WTC11 (cell line): ENCODE measurements around the gene MRC1. TPM values are rescaled to one million over a fixed set of nuclear protein-coding genes. Genes with fewer than 3 reads are reported as not detected.

Experiments
- ATAC-seq: fragments of 200-7000 bp; cut with Tn5 transposase; 2 replicates; pipeline ENCODE4 v1.10.0; 2021; ENCODE audit warnings: mild to moderate bottlenecking, moderate library complexity
- CTCF ChIA-PET: fragments of 300-600 bp; sonication (Branson Sonifier 250); formaldehyde crosslinking; loops from one replicate; lab custom pipeline; 2021; ENCODE audit warnings: antibody characterized with exemption; lab: Charles Lee
- POLR2A ChIA-PET: fragments of 350-600 bp; sonication (Branson Sonifier 250); formaldehyde crosslinking; loops from one replicate; lab custom pipeline; 2021; ENCODE audit warnings: antibody characterized with exemption; lab: Charles Lee
- DNase-seq: peaks from one replicate; pipeline ENCODE4 v3.0.0; 2021; ENCODE audit warnings: low spot score
- H3K27ac Mint-ChIP-seq: 2 replicates; pipeline ENCODE4 v1.8.0; 2021; ENCODE audit warnings: mixed read lengths
- H3K27me3 Mint-ChIP-seq: 2 replicates; pipeline ENCODE4 v1.8.0; 2021; ENCODE audit warnings: low read depth, mild to moderate bottlenecking, moderate library complexity, mixed read lengths
- H3K36me3 Mint-ChIP-seq: 2 replicates; pipeline ENCODE4 v1.8.0; 2021; ENCODE audit warnings: mixed read lengths
- H3K4me1 Mint-ChIP-seq: 2 replicates; pipeline ENCODE4 v1.8.0; 2022; ENCODE audit warnings: mixed read lengths
- H3K4me3 Mint-ChIP-seq: 2 replicates; pipeline ENCODE4 v1.8.0; 2021; ENCODE audit warnings: mild to moderate bottlenecking, moderate library complexity, mixed read lengths
- H3K9me3 Mint-ChIP-seq: 2 replicates; pipeline ENCODE4 v1.8.0; 2021; ENCODE audit warnings: mixed read lengths
- ARID4B ChIP-seq: sonication (generic); formaldehyde crosslinking; IDR thresholded peaks from 2 replicates; pipeline ENCODE4 v1.8.0; 2023; ENCODE audit warnings: missing genetic modification reagents, mild to moderate bottlenecking, borderline replicate concordance
- E2F1 ChIP-seq: sonication (generic); formaldehyde crosslinking; IDR thresholded peaks from 2 replicates; pipeline ENCODE4 v1.8.0; 2022; ENCODE audit warnings: mild to moderate bottlenecking, missing genetic modification reagents
- E2F4 ChIP-seq: sonication (generic); formaldehyde crosslinking; IDR thresholded peaks from 2 replicates; pipeline ENCODE4 v1.8.1; 2022; ENCODE audit warnings: low read depth, mild to moderate bottlenecking, moderate library complexity, missing genetic modification reagents, borderline replicate concordance
- FOXK1 ChIP-seq: sonication (generic); formaldehyde crosslinking; IDR thresholded peaks from 2 replicates; pipeline ENCODE4 v1.8.0; 2022; ENCODE audit warnings: mild to moderate bottlenecking, moderate library complexity, missing genetic modification reagents
- FOXP1 ChIP-seq: sonication (generic); formaldehyde crosslinking; IDR thresholded peaks from 2 replicates; pipeline ENCODE4 v1.8.0; 2022; ENCODE audit warnings: missing genetic modification reagents, mild to moderate bottlenecking, moderate library complexity, borderline replicate concordance
- NFE2L1 ChIP-seq: sonication (generic); formaldehyde crosslinking; IDR thresholded peaks from 2 replicates; pipeline ENCODE4 v1.8.1; 2023; ENCODE audit warnings: missing genetic modification reagents
- NR3C1 ChIP-seq: sonication (generic); formaldehyde crosslinking; conservative IDR thresholded peaks from 2 replicates; pipeline ENCODE4 v1.8.1; 2023; ENCODE audit warnings: low read depth, mild to moderate bottlenecking, missing genetic modification reagents
- OVOL2 ChIP-seq: fragments of 250-450 bp; sonication (Bioruptor Pico); IDR thresholded peaks from 2 replicates; pipeline ENCODE4 v1.9.0; 2021; ENCODE audit warnings: mild to moderate bottlenecking, borderline replicate concordance
- TCF7 ChIP-seq: sonication (generic); formaldehyde crosslinking; IDR thresholded peaks from 2 replicates; pipeline ENCODE4 v1.8.0; 2022; ENCODE audit warnings: mild to moderate bottlenecking, low read depth, missing genetic modification reagents, moderate library complexity
- TEAD1 ChIP-seq: sonication (generic); formaldehyde crosslinking; IDR thresholded peaks from 2 replicates; pipeline ENCODE4 v1.8.0; 2022; ENCODE audit warnings: mild to moderate bottlenecking, missing genetic modification reagents
- USF1 ChIP-seq: sonication (generic); formaldehyde crosslinking; IDR thresholded peaks from 2 replicates; pipeline ENCODE4 v1.8.0; 2022; ENCODE audit warnings: mild to moderate bottlenecking, missing genetic modification reagents
- ZNF317 ChIP-seq: sonication (generic); formaldehyde crosslinking; IDR thresholded peaks from 2 replicates; pipeline ENCODE4 v1.8.1; 2023; ENCODE audit warnings: low read depth, mild to moderate bottlenecking, moderate library complexity, missing genetic modification reagents, borderline replicate concordance
- total RNA-seq: library from RNA; stranded (reverse); gene quantifications from 3 replicates; pipeline ENCODE4 v1.2.3, GENCODE V29; 2021
- TF ChIP-seq, protein P1 (sequence below): sonication (generic); formaldehyde crosslinking; IDR thresholded peaks from 2 replicates; pipeline ENCODE4 v1.8.1; 2022; ENCODE audit warnings: low read depth, missing genetic modification reagents, borderline replicate concordance
- TF ChIP-seq, protein P2 (sequence below): sonication (generic); formaldehyde crosslinking; IDR thresholded peaks from 2 replicates; pipeline ENCODE4 v1.8.0; 2022; ENCODE audit warnings: missing genetic modification reagents

Gene MRC1
- total RNA-seq, 1 experiment from 2014 or later, result 0.33 TPM

GRCh38 chr10:17854044-17854652 lies 45.0 kb downstream of the MRC1 start (continued):
- TF ChIP-seq, protein P1, sequence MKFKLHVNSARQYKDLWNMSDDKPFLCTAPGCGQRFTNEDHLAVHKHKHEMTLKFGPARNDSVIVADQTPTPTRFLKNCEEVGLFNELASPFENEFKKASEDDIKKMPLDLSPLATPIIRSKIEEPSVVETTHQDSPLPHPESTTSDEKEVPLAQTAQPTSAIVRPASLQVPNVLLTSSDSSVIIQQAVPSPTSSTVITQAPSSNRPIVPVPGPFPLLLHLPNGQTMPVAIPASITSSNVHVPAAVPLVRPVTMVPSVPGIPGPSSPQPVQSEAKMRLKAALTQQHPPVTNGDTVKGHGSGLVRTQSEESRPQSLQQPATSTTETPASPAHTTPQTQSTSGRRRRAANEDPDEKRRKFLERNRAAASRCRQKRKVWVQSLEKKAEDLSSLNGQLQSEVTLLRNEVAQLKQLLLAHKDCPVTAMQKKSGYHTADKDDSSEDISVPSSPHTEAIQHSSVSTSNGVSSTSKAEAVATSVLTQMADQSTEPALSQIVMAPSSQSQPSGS, result no peak

DNA sequence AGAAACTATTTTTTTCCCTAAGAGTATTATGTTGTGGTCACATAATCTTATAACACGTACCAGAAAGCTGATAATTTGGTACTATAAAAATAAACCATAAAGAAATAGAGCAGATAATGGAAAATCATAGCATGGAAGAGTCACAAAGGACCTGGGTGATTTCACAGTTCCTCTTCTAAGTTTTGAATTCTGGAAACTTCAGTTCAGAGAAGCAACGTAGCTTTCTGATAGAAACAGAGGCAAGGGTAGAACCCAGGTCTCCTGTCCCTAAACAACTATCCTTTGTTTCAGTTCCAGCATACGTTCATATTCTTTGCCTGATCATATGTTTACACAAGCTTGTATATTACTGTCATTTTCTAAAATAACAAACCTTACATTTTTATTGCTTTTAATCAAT lies 47.9 kb downstream of the MRC1 start:
- ChIA-PET POLR2A (no interaction called here), CTCF (no interaction called here)
- DNase-seq, result no peak
- Mint-ChIP-seq H3K4me3 (no peak overlapping the region), H3K9me3 (peaks cover 7% of the 10 kb centered on the region), H3K27me3 (no peaks in the 10 kb centered on the region; the same call in 1 of the 2 replicates), H3K27ac (no peak overlapping the region), H3K36me3 (no peaks in the 10 kb centered on the region), H3K4me1 (no peaks in the 10 kb centered on the region)
- ATAC-seq, result no peak
- TF ChIP-seq ARID4B (CRISPR knock-in tag), result no peak
- no peak for TF ChIP-seq FOXP1 (CRISPR knock-in tag)
- no peak for TF ChIP-seq NR3C1
- no peak for TF ChIP-seq E2F1 (CRISPR knock-in tag)
- no peak for TF ChIP-seq OVOL2 (CRISPR knock-in tag)
- TF ChIP-seq ZNF317 (CRISPR knock-in tag), result no peak
- TF ChIP-seq TCF7 (CRISPR knock-in tag), result no peak
- TF ChIP-seq E2F4 (CRISPR knock-in tag), result no peak
- no peak for TF ChIP-seq USF1 (CRISPR knock-in tag)
- TF ChIP-seq FOXK1 (CRISPR knock-in tag), result no peak
- TF ChIP-seq, protein P2, sequence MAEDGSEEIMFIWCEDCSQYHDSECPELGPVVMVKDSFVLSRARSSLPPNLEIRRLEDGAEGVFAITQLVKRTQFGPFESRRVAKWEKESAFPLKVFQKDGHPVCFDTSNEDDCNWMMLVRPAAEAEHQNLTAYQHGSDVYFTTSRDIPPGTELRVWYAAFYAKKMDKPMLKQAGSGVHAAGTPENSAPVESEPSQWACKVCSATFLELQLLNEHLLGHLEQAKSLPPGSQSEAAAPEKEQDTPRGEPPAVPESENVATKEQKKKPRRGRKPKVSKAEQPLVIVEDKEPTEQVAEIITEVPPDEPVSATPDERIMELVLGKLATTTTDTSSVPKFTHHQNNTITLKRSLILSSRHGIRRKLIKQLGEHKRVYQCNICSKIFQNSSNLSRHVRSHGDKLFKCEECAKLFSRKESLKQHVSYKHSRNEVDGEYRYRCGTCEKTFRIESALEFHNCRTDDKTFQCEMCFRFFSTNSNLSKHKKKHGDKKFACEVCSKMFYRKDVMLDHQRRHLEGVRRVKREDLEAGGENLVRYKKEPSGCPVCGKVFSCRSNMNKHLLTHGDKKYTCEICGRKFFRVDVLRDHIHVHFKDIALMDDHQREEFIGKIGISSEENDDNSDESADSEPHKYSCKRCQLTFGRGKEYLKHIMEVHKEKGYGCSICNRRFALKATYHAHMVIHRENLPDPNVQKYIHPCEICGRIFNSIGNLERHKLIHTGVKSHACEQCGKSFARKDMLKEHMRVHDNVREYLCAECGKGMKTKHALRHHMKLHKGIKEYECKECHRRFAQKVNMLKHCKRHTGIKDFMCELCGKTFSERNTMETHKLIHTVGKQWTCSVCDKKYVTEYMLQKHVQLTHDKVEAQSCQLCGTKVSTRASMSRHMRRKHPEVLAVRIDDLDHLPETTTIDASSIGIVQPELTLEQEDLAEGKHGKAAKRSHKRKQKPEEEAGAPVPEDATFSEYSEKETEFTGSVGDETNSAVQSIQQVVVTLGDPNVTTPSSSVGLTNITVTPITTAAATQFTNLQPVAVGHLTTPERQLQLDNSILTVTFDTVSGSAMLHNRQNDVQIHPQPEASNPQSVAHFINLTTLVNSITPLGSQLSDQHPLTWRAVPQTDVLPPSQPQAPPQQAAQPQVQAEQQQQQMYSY (CRISPR knock-in tag), result no peak
- TF ChIP-seq TEAD1 (CRISPR knock-in tag), result no peak
- TF ChIP-seq NFE2L1 (CRISPR knock-in tag), result no peak
